Measurements from ENCODE around the gene LRP11. TPM values are rescaled to one million over a fixed set of nuclear protein-coding genes. Genes with fewer than 3 reads are reported as not detected.

Gene LRP11
- total and polyA plus RNA-seq, 7 experiments from 2014 or later = 0.76 to 3.7 (median 1.7) TPM

DNA sequence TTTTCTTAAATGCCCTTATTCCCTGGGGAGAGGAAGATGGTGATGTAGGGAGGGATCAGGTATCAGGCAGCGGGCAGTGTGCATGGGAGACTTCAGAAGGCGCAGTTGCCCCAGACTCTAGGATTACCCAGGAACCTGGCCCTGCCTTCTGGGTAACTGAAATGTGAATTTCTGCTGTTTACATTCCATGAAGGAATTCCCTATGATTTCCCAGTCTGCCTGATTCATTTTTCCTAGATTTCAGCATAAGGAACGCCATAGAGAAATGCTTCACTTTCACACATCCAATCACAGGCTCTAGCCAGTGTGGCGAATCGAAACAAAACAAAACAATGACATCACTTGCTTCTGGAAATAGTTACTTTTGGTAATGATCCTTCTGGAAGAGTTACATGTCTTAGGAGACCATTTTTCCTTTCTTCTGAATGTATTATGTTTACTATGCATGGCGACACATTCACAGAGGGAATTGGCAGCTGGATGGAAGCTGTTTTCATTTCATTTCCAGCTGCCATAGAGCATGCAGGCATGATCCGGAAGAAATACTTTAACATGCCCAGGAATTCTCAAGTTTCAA lies 33.3 kb downstream of the LRP11 start:
- no peak overlapping the region for H3K27ac ChIP-seq (ENCODE audit: low read depth, low read length)
- CTCF ChIA-PET = interaction anchor here (1.1 kb wide), 1 partner anchor 14 kb away, joined by 3 read pairs; no protein-coding TSS in a partner anchor
- DNase-seq = no peak
- no peak overlapping the region for H3K4me3 ChIP-seq (ENCODE audit: low read length)
- peaks cover 0 to 5% (median 4%) of the 10 kb centered on the region in 7 donors for H3K4me1 Mint-ChIP-seq
- H3K27me3 ChIP-seq (ENCODE audit: control insufficient read depth in 2 of 2, insufficient read depth in 2 of 2, low read length in 2 of 2) = no peaks in the 10 kb centered on the region
- H3K9me3 ChIP-seq (ENCODE audit: control insufficient read depth in 2 of 3, low read length in 3 of 3) = no peaks in the 10 kb centered on the region
- POLR2A ChIA-PET = no interaction called here
- no peak overlapping the region for H3K27ac Mint-ChIP-seq
- no peak for ATAC-seq
- peaks cover 0 to 6% (median 0%) of the 10 kb centered on the region in 5 donors for H3K36me3 Mint-ChIP-seq
- H3K9me3 Mint-ChIP-seq = no peaks in the 10 kb centered on the region
- peaks cover 0 to 4% (median 0%) of the 10 kb centered on the region in 5 donors for H3K27me3 Mint-ChIP-seq
- no peaks in the 10 kb centered on the region for H3K4me1 ChIP-seq (ENCODE audit: control insufficient read depth in 2 of 2, insufficient read depth in 2 of 2, low read length in 2 of 2)
- intact Hi-C loops (cut with micrococcal nuclease) = loop anchor here in 1 of 2 donors (5.0 kb wide), 1 partner anchor 986 kb away; no protein-coding TSS in a partner anchor
- H3K36me3 ChIP-seq (ENCODE audit: control insufficient read depth in 2 of 3, insufficient read depth in 3 of 3, low read length in 3 of 3) = no peaks in the 10 kb centered on the region
- H3K4me3 Mint-ChIP-seq = no peak overlapping the region

DNA sequence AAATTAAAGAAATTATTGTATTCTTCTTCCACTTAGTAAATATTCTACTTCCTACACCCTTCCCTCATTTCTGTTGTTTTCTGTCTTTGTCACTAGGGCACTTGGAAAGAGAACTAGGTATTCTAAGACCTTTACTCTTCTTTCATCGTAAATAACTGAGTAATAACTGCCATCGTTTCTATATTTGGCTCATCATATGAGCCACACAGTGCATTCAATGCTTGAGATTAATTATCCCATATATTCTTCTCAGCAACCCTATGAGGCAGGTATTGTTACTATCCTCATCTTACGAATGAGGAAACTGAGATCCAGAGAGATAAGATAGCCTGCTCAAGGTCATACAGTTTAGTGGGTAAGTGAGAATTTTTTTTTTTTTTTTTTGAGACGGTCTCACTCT lies 38.9 kb downstream of the LRP11 start:
- Mint-ChIP-seq H3K27ac (no peak overlapping the region), H3K27me3 (peaks cover 0 to 6% (median 0%) of the 10 kb centered on the region in 5 donors), H3K4me3 (no peak overlapping the region), H3K4me1 (no peaks in the 10 kb centered on the region), H3K36me3 (peaks cover 0 to 6% (median 0%) of the 10 kb centered on the region in 5 donors), H3K9me3 (no peaks in the 10 kb centered on the region)
- Histone ChIP-seq H3K4me3 (ENCODE audit: low read length) (no peak overlapping the region), H3K9me3 (ENCODE audit: control insufficient read depth in 2 of 3, low read length in 3 of 3) (no peaks in the 10 kb centered on the region), H3K27ac (ENCODE audit: low read depth, low read length) (no peak overlapping the region), H3K27me3 (ENCODE audit: control insufficient read depth in 2 of 2, insufficient read depth in 2 of 2, low read length in 2 of 2) (no peaks in the 10 kb centered on the region), H3K36me3 (ENCODE audit: control insufficient read depth in 2 of 3, insufficient read depth in 3 of 3, low read length in 3 of 3) (no peaks in the 10 kb centered on the region), H3K4me1 (ENCODE audit: control insufficient read depth in 2 of 2, insufficient read depth in 2 of 2, low read length in 2 of 2) (no peaks in the 10 kb centered on the region)
- DNase-seq (no peak), ATAC-seq (no peak)
- POLR2A ChIA-PET = no interaction called here
- intact Hi-C loops (cut with micrococcal nuclease) = no loop called here
- CTCF ChIA-PET = interaction anchor here (0.6 kb wide), 1 partner anchor 101 kb away, joined by 4 read pairs; no protein-coding TSS in a partner anchor

DNA sequence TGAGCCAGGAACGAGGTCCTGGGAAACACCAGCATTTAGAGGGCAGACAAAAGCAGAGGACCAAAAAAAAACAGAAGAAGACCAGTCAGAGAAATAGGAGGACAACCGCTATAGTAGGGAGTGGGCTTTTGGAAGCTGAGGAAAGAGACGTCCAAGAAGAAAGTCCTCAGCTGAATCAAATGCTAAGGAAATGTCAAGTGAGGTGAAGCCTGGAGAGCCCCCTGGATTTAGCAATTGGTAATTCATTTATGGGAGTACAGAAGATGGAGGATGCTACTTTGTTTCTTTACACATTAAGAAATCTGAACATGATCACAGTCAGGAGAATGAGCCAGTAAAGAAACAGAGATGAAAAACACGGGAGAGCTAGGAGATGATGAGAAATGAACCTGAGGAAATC lies 41.1 kb downstream of the LRP11 start:
- Mint-ChIP-seq H3K4me1 (no peaks in the 10 kb centered on the region), H3K27ac (no peak overlapping the region), H3K4me3 (no peak overlapping the region), H3K36me3 (peaks cover 0 to 6% (median 0%) of the 10 kb centered on the region in 5 donors), H3K9me3 (no peaks in the 10 kb centered on the region), H3K27me3 (peaks cover 0 to 6% (median 0%) of the 10 kb centered on the region in 5 donors)
- POLR2A ChIA-PET = interaction anchor here (0.6 kb wide), 1 partner anchor 778 kb away, joined by 3 read pairs; no protein-coding TSS in a partner anchor
- intact Hi-C loops (cut with micrococcal nuclease) = loop anchor here in 1 of 2 donors (1.0 kb wide), 1 partner anchor 99 kb away; no protein-coding TSS in a partner anchor
- Histone ChIP-seq H3K9me3 (ENCODE audit: control insufficient read depth in 2 of 3, low read length in 3 of 3) (no peaks in the 10 kb centered on the region), H3K4me3 (ENCODE audit: low read length) (no peak overlapping the region), H3K27me3 (ENCODE audit: control insufficient read depth in 2 of 2, insufficient read depth in 2 of 2, low read length in 2 of 2) (no peaks in the 10 kb centered on the region), H3K4me1 (ENCODE audit: control insufficient read depth in 2 of 2, insufficient read depth in 2 of 2, low read length in 2 of 2) (no peaks in the 10 kb centered on the region), H3K36me3 (ENCODE audit: control insufficient read depth in 2 of 3, insufficient read depth in 3 of 3, low read length in 3 of 3) (no peaks in the 10 kb centered on the region), H3K27ac (ENCODE audit: low read depth, low read length) (no peak overlapping the region)
- DNase-seq (no peak), ATAC-seq (no peak)
- CTCF ChIA-PET = no interaction called here

DNA sequence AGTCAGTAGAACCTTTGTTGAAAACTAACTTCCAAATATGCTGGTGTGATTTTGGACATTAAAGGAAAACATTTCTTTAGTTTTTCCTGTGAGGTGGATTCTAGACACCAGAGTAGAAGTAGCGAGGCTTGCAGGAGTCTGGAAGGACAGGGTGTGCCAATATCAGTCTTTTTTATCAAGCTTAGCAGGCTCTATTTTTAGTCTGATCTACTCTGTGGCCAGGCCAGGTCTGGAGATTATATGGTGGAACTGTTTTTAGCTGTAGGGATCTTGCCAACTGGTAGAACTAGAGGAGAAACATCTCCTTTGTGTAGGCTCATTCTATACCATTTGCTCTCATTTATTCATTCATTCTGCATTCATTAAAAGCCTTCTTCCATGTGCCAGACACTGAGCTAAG lies 42.7 kb downstream of the LRP11 start:
- no peaks in the 10 kb centered on the region for H3K27me3 ChIP-seq (ENCODE audit: control insufficient read depth in 2 of 2, insufficient read depth in 2 of 2, low read length in 2 of 2)
- POLR2A ChIA-PET = no interaction called here
- ATAC-seq (no peak), DNase-seq (no peak)
- H3K27ac ChIP-seq (ENCODE audit: low read depth, low read length) = no peak overlapping the region
- no peaks in the 10 kb centered on the region for H3K36me3 ChIP-seq (ENCODE audit: control insufficient read depth in 2 of 3, insufficient read depth in 3 of 3, low read length in 3 of 3)
- H3K4me1 Mint-ChIP-seq = no peaks in the 10 kb centered on the region
- no peak overlapping the region for H3K27ac Mint-ChIP-seq
- CTCF ChIA-PET = interaction anchor here (0.6 kb wide), 1 partner anchor 260 kb away, joined by 3 read pairs; no protein-coding TSS in a partner anchor
- H3K4me1 ChIP-seq (ENCODE audit: control insufficient read depth in 2 of 2, insufficient read depth in 2 of 2, low read length in 2 of 2) = no peaks in the 10 kb centered on the region
- H3K9me3 ChIP-seq (ENCODE audit: control insufficient read depth in 2 of 3, low read length in 3 of 3) = no peaks in the 10 kb centered on the region
- peaks cover 0 to 6% (median 0%) of the 10 kb centered on the region in 5 donors for H3K27me3 Mint-ChIP-seq
- H3K4me3 ChIP-seq (ENCODE audit: low read length) = no peak overlapping the region
- H3K4me3 Mint-ChIP-seq = no peak overlapping the region
- peaks cover 0 to 6% (median 0%) of the 10 kb centered on the region in 5 donors for H3K36me3 Mint-ChIP-seq
- intact Hi-C loops (cut with micrococcal nuclease) = no loop called here
- no peaks in the 10 kb centered on the region for H3K9me3 Mint-ChIP-seq

DNA sequence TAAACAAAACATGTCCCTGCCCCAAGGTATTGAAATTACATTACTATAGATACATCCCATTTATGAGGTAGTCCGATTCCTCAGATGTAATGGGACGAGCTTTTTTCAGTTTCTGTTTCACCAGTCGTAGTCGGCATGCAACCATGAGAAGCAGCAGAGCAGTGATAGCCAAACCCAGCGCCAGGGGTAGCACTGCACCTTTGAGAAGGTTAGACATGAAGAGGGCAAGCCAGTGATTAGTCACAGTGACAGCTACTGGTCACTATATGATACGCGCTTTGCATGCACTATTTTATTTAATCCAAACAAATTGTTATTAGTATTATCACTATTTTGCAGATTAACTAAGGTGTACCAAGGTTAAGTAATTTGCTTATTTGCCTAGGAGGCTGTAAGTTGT lies 43.7 kb downstream of the LRP11 start:
- DNase-seq (no peak), ATAC-seq (no peak)
- no peaks in the 10 kb centered on the region for H3K4me1 Mint-ChIP-seq
- no peak overlapping the region for H3K4me3 Mint-ChIP-seq
- H3K9me3 Mint-ChIP-seq = no peaks in the 10 kb centered on the region
- intact Hi-C loops (cut with micrococcal nuclease) = no loop called here
- Histone ChIP-seq H3K36me3 (ENCODE audit: control insufficient read depth in 2 of 3, insufficient read depth in 3 of 3, low read length in 3 of 3) (no peaks in the 10 kb centered on the region), H3K4me3 (ENCODE audit: low read length) (no peak overlapping the region), H3K27me3 (ENCODE audit: control insufficient read depth in 2 of 2, insufficient read depth in 2 of 2, low read length in 2 of 2) (no peaks in the 10 kb centered on the region), H3K9me3 (ENCODE audit: control insufficient read depth in 2 of 3, low read length in 3 of 3) (no peaks in the 10 kb centered on the region), H3K4me1 (ENCODE audit: control insufficient read depth in 2 of 2, insufficient read depth in 2 of 2, low read length in 2 of 2) (no peaks in the 10 kb centered on the region), H3K27ac (ENCODE audit: low read depth, low read length) (no peak overlapping the region)
- peaks cover 0 to 6% (median 0%) of the 10 kb centered on the region in 5 donors for H3K36me3 Mint-ChIP-seq
- POLR2A ChIA-PET = interaction anchor here (0.7 kb wide), 1 partner anchor 251 kb away, joined by 3 read pairs; no protein-coding TSS in a partner anchor
- H3K27me3 Mint-ChIP-seq = peaks cover 0 to 6% (median 0%) of the 10 kb centered on the region in 5 donors
- CTCF ChIA-PET = no interaction called here
- no peak overlapping the region for H3K27ac Mint-ChIP-seq

DNA sequence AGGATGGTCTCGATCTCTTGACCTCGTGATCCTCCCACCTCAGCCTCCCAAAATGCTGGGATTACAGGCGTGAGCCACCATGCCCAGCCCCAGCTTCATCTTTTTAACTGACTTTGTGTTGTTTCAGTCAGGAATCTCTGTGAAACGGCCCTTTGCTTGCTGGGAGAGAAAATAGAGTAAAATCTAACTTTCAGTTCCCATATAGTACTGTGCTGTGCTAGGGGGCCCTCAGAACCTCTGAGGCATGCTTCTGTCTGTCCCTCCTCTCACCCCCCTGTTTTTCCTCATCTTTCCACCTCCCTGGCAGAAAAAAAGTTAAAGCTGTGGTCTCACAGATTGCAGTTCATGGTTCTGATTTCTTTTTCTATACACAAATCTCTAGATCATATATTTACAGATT lies 48.4 kb downstream of the LRP11 start:
- H3K4me1 Mint-ChIP-seq = peaks cover 0 to 2% (median 0%) of the 10 kb centered on the region in 7 donors
- POLR2A ChIA-PET = interaction anchor here (0.7 kb wide), 1 partner anchor 246 kb away, joined by 4 read pairs; no protein-coding TSS in a partner anchor
- H3K4me3 Mint-ChIP-seq = no peak overlapping the region
- CTCF ChIA-PET = no interaction called here
- no peak for DNase-seq
- no peaks in the 10 kb centered on the region for H3K27me3 Mint-ChIP-seq
- no peak overlapping the region for H3K27ac Mint-ChIP-seq
- intact Hi-C loops (cut with micrococcal nuclease) = no loop called here
- ATAC-seq = no peak
- Histone ChIP-seq H3K4me1 (ENCODE audit: control insufficient read depth in 2 of 2, insufficient read depth in 2 of 2, low read length in 2 of 2) (no peaks in the 10 kb centered on the region), H3K4me3 (ENCODE audit: low read length) (no peak overlapping the region), H3K27ac (ENCODE audit: low read depth, low read length) (no peak overlapping the region), H3K9me3 (ENCODE audit: control insufficient read depth in 2 of 3, low read length in 3 of 3) (no peaks in the 10 kb centered on the region), H3K36me3 (ENCODE audit: control insufficient read depth in 2 of 3, insufficient read depth in 3 of 3, low read length in 3 of 3) (peaks cover 0 to 3% (median 0%) of the 10 kb centered on the region in 3 experiments), H3K27me3 (ENCODE audit: control insufficient read depth in 2 of 2, insufficient read depth in 2 of 2, low read length in 2 of 2) (no peaks in the 10 kb centered on the region)
- H3K9me3 Mint-ChIP-seq = no peaks in the 10 kb centered on the region
- H3K36me3 Mint-ChIP-seq = peaks cover 3 to 18% (median 15%) of the 10 kb centered on the region in 5 donors

DNA sequence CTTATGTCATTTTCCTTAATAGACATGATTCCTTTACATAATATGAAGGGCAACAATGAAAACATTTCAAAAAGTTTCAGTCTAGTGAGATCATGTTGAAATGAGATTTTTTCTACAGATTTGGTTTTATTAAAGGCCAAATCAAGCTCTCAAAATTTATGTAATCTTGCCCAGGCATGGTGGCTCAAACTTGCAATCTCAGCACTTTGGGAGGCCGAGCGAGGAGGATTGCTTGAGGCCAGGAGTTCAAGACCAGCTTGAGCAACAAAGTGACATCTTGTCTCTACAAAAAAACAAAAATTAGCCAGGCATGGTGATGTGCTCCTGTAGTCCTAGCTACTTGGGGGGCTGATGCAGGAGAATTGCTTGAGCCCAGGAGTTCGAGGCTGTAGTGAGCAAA lies 50.8 kb downstream of the LRP11 start:
- H3K27ac ChIP-seq (ENCODE audit: low read depth, low read length) = no peak overlapping the region
- DNase-seq = no peak
- POLR2A ChIA-PET = no interaction called here
- Mint-ChIP-seq H3K4me1 (peaks cover 0 to 10% (median 0%) of the 10 kb centered on the region in 7 donors), H3K4me3 (no peak overlapping the region), H3K36me3 (peaks cover 3 to 23% (median 18%) of the 10 kb centered on the region in 5 donors), H3K27me3 (no peaks in the 10 kb centered on the region), H3K27ac (no peak overlapping the region), H3K9me3 (no peaks in the 10 kb centered on the region)
- CTCF ChIA-PET = interaction anchor here (0.6 kb wide), 1 partner anchor 203 kb away, joined by 3 read pairs; no protein-coding TSS in a partner anchor
- intact Hi-C loops (cut with micrococcal nuclease) = no loop called here
- H3K36me3 ChIP-seq (ENCODE audit: control insufficient read depth in 2 of 3, insufficient read depth in 3 of 3, low read length in 3 of 3) = peaks cover 0 to 7% (median 0%) of the 10 kb centered on the region in 3 experiments
- H3K9me3 ChIP-seq (ENCODE audit: control insufficient read depth in 2 of 3, low read length in 3 of 3) = no peaks in the 10 kb centered on the region
- H3K27me3 ChIP-seq (ENCODE audit: control insufficient read depth in 2 of 2, insufficient read depth in 2 of 2, low read length in 2 of 2) = no peaks in the 10 kb centered on the region
- H3K4me3 ChIP-seq (ENCODE audit: low read length) = no peak overlapping the region
- ATAC-seq = no peak
- H3K4me1 ChIP-seq (ENCODE audit: control insufficient read depth in 2 of 2, insufficient read depth in 2 of 2, low read length in 2 of 2) = no peaks in the 10 kb centered on the region
